Measurements from ENCODE around the gene TOM1L1.

- no peak for TF ChIP-seq CTCF (IDR thresholded peaks at IDR 0.05; ENCODE audit: low read depth, low read length, missing input control)
- peak; percentile 31 for TF ChIP-seq FOXA1 (IDR thresholded peaks at IDR 0.05)
- TF ChIP-seq RXRA (IDR thresholded peaks at IDR 0.05): peak; percentile 66 to 87
- TF ChIP-seq YY1 (IDR thresholded peaks at IDR 0.05): peak; percentile 63
- peak; percentile 40 for TF ChIP-seq HNF4G (IDR thresholded peaks at IDR 0.05)
- TF ChIP-seq TAF1 (conservative IDR thresholded peaks at IDR 0.05): no peak
- TF ChIP-seq RAD21 (IDR thresholded peaks at IDR 0.05): peak; percentile 40 to 42
- TF ChIP-seq SP1 (IDR thresholded peaks at IDR 0.05): peak; percentile 89
- TF ChIP-seq REST (IDR thresholded peaks at IDR 0.05): peak; percentile 18
- no peak for TF ChIP-seq EGR1 (IDR thresholded peaks at IDR 0.05; ENCODE audit: low read depth in 2 of 2)
These were observed 2.7 kb downstream of the TOM1L1 start for GRCh38 chr17:54903375-54903774.

All from liver (tissue), 3 donors.